Heart right ventricle (tissue), 16 donors: Measurements from ENCODE around the gene PAAF1. TPM values are rescaled to one million over a fixed set of nuclear protein-coding genes. Genes with fewer than 3 reads are reported as not detected.

Experiments
- ATAC-seq, 8 donors: fragments of 200-7000 bp; cut with Tn5 transposase; one replicate each; pipeline ENCODE4 v1.9.1; 2020; ENCODE audit warnings: mild to moderate bottlenecking in 8 of 8, moderate library complexity in 8 of 8, moderate number of reproducible peaks in 1 of 8
- DNase-seq, 2 donors: peaks; one replicate each; pipeline ENCODE4 v3.0.0-alpha.2; 2020
- H3K27ac ChIP-seq, 10 donors: fragments of 200-600 bp; sonication (generic) in 2 of 10; one replicate each; pipeline versions ENCODE4 v1.5.0 to v1.8.0; 2020 to 2022; ENCODE audit warnings: mild to moderate bottlenecking in 3 of 10
- H3K27me3 ChIP-seq, 7 donors: fragments of 200-600 bp; one replicate each; pipeline ENCODE4 v1.8.0; 2021 to 2022; ENCODE audit warnings: mild to moderate bottlenecking in 2 of 7
- H3K36me3 ChIP-seq, 9 donors: fragments of 200-600 bp; sonication (generic) in 1 of 9; one replicate each; pipeline versions ENCODE4 v1.5.0 to v1.8.0; 2020 to 2022; ENCODE audit warnings: mild to moderate bottlenecking in 2 of 9
- H3K4me1 ChIP-seq, 9 donors: fragments of 200-600 bp; sonication (generic) in 1 of 9; one replicate each; pipeline versions ENCODE4 v1.5.0 to v1.8.0; 2020 to 2022; ENCODE audit warnings: mild to moderate bottlenecking in 4 of 9
- H3K4me3 ChIP-seq, 10 donors: fragments of 200-600 bp; sonication (generic) in 2 of 10; one replicate each; pipeline versions ENCODE4 v1.5.0 to v1.8.0; 2020 to 2022; ENCODE audit warnings: mild to moderate bottlenecking in 7 of 10, moderate library complexity in 2 of 10
- H3K9me3 ChIP-seq, 11 donors: fragments of 200-600 bp in 10 of 11; sonication (generic) in 2 of 11; one replicate each; pipeline versions ENCODE4 v1.5.0 to v1.8.0; 2013 to 2022; ENCODE audit warnings: mild to moderate bottlenecking in 2 of 11, control low read depth in 1 of 11, moderate library complexity in 1 of 11
- WGBS, 2 donors: extraction: QIAGEN DNeasy Blood & Tissue Kit; methylation state at CpG; one replicate each; pipeline ENCODE4 v1.1.7; 2013; ENCODE audit warnings: inconsistent platforms in 1 of 2; 5-methylcytosine and 5-hydroxymethylcytosine counted together
- intact Hi-C, 10 donors: fragments of 100-400 bp; cut with DNase I; formaldehyde crosslinking; loops; one replicate each; pipeline versions ENCODE4 v1.11.1 to v1.14.2; 2022
- polyA plus RNA-seq, 2 donors: library from polyadenylated mRNA; stranded (reverse); fragments of 200-250 nt; gene quantifications; one replicate each; pipeline ENCODE4 v1.2.3, GENCODE V29; 2013
- total RNA-seq, 10 donors: library from RNA; stranded (reverse); fragmentation: NEBNext Ultra II Directional in 3 of 10; extraction: Animal tissue kit (Norgen Biotek cat#: 25700) in 3 of 10; gene quantifications; one replicate each; pipeline versions ENCODE4 v1.2.1 to v1.2.4, GENCODE V29; 2021 to 2023
- TF ChIP-seq, protein P1 (sequence below), 9 donors: fragments of 200-600 bp; sonication (generic) in 2 of 9; IDR thresholded peaks; one replicate each; pipeline versions ENCODE4 v1.5.0 to v1.8.0; 2021 to 2022; ENCODE audit warnings: antibody characterized with exemption in 9 of 9, mild to moderate bottlenecking in 5 of 9, moderate library complexity in 1 of 9
- donor health status: Arrhythmogenic right ventricular cardiomyopathy.
- donor health status: ischemic (EF 13 %, LVEDD 7.1; RV severe dilation, severe dysfunction).
- donor health status: healthy with polysubstance abuse.
- donor health status: DM: no; HTN: yes; CAD: no.
- donor health status: DM: no; HTN: no; CAD: no.
- donor health status: ischemic (EF 25% LVEDD 6.9; RV normal size, moderate dysfunction).
- donor health status: ischemic (EF 25% LVEDD 5.7; RV mildly dilated, moderate dysfunction).
- donor health status: healthy.
- donor health status: DM: yes; HTN: yes; CAD: no.
- donor health status: Ischemic cardiomyopathy.
- donor health status: ischemic (EF 35%, LVEDD 5.7; RV mildly dilated, moderate dysfunction).
- donor health status: nonischemic (EF 11% LVEDD 7.7; RV severe dilation, severe dysfunction).
- donor health status: DM: yes; HTN: yes; CAD: no.
- donor health status: PGD.
- donor health status: ischemic (EF 29% LVEDD 5.4; RV normal size, mild dysfunction).
- donor health status: nonischemic (EF 23%, LVEDD 6.1; RV moderate dilation, normal function).

PAAF1 gene
- total and polyA plus RNA-seq, 12 donors = 7.7 to 27.4 (median 12.8) TPM

- peaks cover 0 to 6% (median 0%) of the 10 kb centered on the region in 9 donors for H3K4me1 ChIP-seq
- TF ChIP-seq, protein P1, sequence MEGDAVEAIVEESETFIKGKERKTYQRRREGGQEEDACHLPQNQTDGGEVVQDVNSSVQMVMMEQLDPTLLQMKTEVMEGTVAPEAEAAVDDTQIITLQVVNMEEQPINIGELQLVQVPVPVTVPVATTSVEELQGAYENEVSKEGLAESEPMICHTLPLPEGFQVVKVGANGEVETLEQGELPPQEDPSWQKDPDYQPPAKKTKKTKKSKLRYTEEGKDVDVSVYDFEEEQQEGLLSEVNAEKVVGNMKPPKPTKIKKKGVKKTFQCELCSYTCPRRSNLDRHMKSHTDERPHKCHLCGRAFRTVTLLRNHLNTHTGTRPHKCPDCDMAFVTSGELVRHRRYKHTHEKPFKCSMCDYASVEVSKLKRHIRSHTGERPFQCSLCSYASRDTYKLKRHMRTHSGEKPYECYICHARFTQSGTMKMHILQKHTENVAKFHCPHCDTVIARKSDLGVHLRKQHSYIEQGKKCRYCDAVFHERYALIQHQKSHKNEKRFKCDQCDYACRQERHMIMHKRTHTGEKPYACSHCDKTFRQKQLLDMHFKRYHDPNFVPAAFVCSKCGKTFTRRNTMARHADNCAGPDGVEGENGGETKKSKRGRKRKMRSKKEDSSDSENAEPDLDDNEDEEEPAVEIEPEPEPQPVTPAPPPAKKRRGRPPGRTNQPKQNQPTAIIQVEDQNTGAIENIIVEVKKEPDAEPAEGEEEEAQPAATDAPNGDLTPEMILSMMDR (IDR thresholded peaks at IDR 0.05) = no peak
- H3K4me3 ChIP-seq = no peak overlapping the region
- H3K27me3 ChIP-seq = no peaks in the 10 kb centered on the region
- H3K9me3 ChIP-seq = no peaks in the 10 kb centered on the region
- peaks cover 0 to 87% (median 34%) of the 10 kb centered on the region in 9 donors for H3K36me3 ChIP-seq
- no peak for ATAC-seq
- intact Hi-C loops = no loop called here
- DNase-seq = no peak
- no peak overlapping the region for H3K27ac ChIP-seq
- 90 to 96% methylated on average over 1 of the region's 1 CpG for WGBS, 2 donors
Measured at GRCh38 chr11:73889536-73889935, 12.7 kb downstream of the PAAF1 start.

DNA sequence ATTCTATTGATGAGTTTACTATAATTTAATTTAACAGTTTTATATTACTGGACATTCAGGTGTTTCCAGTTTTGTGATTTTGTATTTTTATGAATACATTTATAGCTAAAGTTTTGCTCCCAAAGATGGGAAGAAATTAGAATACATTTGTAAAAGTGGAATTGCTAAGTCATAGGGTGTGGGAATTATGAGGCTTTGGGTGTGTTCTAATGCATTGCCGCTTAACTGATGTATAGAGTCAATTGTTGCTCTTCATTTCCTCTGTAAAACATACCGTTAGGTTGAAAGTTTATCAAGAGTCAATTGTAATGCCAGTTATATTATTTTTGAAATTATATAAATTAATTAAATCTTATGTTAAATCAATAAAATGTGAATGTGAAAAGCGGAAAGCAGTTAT lies 16.2 kb downstream of the PAAF1 start:
- TF ChIP-seq, protein P1 (IDR thresholded peaks at IDR 0.05) = no peak

GRCh38 chr11:73894725-73895335 lies 18.0 kb downstream of the PAAF1 start:
- no peaks in the 10 kb centered on the region for H3K27me3 ChIP-seq
- ATAC-seq (no peak), DNase-seq (no peak)
- no peak overlapping the region for H3K4me3 ChIP-seq
- H3K9me3 ChIP-seq = no peaks in the 10 kb centered on the region
- WGBS, 2 donors = 96 to 97% methylated on average over 5 of the region's 5 CpGs
- H3K36me3 ChIP-seq = peaks cover 0 to 76% (median 12%) of the 10 kb centered on the region in 9 donors
- intact Hi-C loops = no loop called here
- no peaks in the 10 kb centered on the region for H3K4me1 ChIP-seq
- no peak overlapping the region for H3K27ac ChIP-seq
- TF ChIP-seq, protein P1 (IDR thresholded peaks at IDR 0.05) = no peak

More for the DNA sequence above, 16.2 kb downstream of the PAAF1 start:
- 97% methylated on average over 3 of the region's 3 CpGs for WGBS, 2 donors
- no peak overlapping the region for H3K4me3 ChIP-seq
- H3K36me3 ChIP-seq = peaks cover 0 to 78% (median 22%) of the 10 kb centered on the region in 9 donors
- no peaks in the 10 kb centered on the region for H3K27me3 ChIP-seq
- DNase-seq (no peak), ATAC-seq (no peak)
- no peaks in the 10 kb centered on the region for H3K9me3 ChIP-seq
- intact Hi-C loops = no loop called here
- H3K4me1 ChIP-seq = peaks cover 0 to 6% (median 0%) of the 10 kb centered on the region in 9 donors
- no peak overlapping the region for H3K27ac ChIP-seq

DNA sequence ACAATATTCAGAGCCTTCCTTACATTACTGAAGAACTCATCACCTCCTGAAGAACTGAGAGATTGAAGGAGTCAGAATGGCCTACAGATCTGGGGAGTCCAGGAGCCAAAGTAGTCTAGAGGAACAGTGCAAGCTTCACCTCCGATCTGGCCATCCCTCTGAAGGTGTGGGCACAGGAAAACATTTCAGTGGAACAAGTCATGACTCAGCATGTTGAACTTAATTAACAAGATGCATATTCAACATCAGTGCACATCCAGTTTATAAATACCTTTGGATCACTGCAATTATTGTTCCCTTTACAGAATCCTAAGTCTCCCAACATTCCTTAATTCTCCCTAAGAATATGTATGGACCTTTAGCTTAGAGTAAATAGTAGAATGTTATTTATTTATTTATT lies 25.5 kb downstream of the PAAF1 start:
- no peaks in the 10 kb centered on the region for H3K9me3 ChIP-seq
- 90 to 96% methylated on average over 1 of the region's 1 CpG for WGBS, 2 donors
- H3K4me1 ChIP-seq = peaks cover 0 to 6% (median 0%) of the 10 kb centered on the region in 9 donors
- peaks cover 0 to 85% (median 0%) of the 10 kb centered on the region in 9 donors for H3K36me3 ChIP-seq
- TF ChIP-seq, protein P1 (IDR thresholded peaks at IDR 0.05) = no peak
- intact Hi-C loops = no loop called here
- DNase-seq = no peak
- H3K27me3 ChIP-seq = no peaks in the 10 kb centered on the region
- ATAC-seq = no peak
- no peak overlapping the region for H3K27ac ChIP-seq
- H3K4me3 ChIP-seq = no peak overlapping the region
